Measurements from ENCODE around the gene NPAS4.
A peak's percentile ranks its signal among the peaks of the same experiment; 100 is the strongest.

DNA sequence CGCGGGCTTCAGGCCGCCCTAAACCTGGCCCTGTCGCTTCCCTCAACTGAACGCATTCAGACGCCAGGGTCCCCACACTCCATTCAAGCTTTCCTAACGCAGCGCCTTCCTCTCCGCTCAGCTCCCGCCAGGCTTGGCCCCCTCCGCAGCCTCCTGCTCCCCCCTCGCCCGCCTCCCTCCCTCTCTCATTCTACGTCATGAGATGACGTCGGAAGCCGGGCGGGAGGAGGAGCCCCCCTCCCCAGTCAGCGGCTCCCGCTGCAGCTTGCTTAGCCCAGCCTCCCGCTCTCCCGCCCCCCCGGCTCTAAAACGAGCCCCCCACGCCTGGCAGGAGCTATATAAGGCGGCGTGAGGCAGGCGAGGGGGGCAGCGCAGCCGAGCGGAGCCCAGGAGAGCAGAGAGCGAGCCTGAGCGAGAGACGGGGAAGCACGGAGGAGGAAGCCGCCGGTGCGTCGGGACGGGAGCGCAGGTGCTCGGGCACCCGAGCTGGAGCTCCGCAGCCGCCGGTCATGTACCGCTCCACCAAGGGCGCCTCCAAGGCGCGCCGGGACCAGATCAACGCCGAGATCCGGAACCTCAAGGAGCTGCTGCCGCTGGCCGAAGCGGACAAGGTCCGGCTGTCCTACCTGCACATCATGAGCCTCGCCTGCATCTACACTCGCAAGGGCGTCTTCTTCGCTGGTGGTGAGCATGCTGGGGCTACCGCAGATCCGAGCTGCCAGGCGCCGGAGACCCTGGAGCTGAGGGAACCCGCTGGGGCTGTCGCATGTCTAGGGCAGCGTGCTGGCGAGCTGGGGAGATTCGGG lies at the start of gene NPAS4:
- TF ChIP-seq ZNF274 (IDR thresholded peaks at IDR 0.05; ENCODE audit: low read depth, low read length) (no peak), SUZ12 (IDR thresholded peaks at IDR 0.05; ENCODE audit: extremely low read depth, insufficient read depth, insufficient read length) (peak; percentile 93)
